Measurements from ENCODE around the gene PIP5K1B.
"Not testable (repeated sequence)": the region's sequence is repeated elsewhere in the genome, so short reads cannot be mapped to it uniquely, and the experiment has no call there.

Gene PIP5K1B

DNA sequence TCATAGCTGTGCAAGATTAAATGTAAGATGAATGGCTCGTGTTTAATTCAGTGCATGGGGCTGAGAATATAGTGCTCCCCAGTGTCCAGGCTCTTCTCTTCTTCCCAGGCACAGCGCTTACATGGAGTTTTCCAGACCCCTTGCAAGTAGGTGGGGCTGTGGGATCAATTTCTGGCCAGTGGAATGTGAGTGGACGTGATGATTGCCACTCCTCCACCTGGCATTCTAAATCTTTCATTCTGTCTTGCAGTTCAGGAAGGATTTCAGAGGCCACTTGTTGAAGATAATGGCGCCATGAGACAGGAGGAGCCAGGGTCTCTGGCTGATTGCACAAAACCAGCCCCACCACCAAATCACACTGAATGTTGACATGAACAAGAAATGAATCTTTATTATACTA, 7.2 kb upstream of the PIP5K1B start:
- DNase-seq (ENCODE audit: low read depth), result no peak
- no peak overlapping the region for H3K4me3 ChIP-seq (ENCODE audit: low read depth, low read length)
- TF ChIP-seq, protein P1, sequence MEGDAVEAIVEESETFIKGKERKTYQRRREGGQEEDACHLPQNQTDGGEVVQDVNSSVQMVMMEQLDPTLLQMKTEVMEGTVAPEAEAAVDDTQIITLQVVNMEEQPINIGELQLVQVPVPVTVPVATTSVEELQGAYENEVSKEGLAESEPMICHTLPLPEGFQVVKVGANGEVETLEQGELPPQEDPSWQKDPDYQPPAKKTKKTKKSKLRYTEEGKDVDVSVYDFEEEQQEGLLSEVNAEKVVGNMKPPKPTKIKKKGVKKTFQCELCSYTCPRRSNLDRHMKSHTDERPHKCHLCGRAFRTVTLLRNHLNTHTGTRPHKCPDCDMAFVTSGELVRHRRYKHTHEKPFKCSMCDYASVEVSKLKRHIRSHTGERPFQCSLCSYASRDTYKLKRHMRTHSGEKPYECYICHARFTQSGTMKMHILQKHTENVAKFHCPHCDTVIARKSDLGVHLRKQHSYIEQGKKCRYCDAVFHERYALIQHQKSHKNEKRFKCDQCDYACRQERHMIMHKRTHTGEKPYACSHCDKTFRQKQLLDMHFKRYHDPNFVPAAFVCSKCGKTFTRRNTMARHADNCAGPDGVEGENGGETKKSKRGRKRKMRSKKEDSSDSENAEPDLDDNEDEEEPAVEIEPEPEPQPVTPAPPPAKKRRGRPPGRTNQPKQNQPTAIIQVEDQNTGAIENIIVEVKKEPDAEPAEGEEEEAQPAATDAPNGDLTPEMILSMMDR (IDR thresholded peaks at IDR 0.05; ENCODE audit: insufficient read depth, low read depth, low read length, missing control alignments), result no peak

DNA sequence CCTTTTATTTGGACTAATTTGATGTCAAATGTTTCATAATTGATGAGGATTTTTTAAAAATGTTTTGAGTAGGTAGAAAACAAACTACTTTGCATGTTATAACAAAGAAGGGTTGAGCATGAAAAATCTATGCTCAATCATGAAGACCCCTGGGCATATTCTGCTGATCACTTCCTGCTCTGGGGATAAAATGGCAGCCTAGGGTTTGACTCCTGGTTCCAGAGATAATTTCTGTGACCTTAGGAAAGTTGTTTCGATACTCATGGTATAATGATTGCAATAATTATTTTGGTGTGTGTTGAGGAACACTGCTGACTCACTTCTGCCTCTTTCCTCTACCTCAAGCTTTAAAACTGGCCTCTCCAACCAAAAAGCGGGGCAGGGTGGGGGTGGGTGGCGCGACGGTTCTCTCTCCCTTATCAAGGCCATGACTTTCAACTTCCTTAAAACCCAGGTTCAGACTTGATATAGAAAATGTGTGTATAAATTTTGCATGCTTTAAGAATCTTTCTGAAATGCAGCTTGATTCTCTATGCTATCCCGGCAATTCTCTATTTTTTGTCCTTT, 6.0 kb upstream of the PIP5K1B start:
- DNase-seq (ENCODE audit: low read depth), result no peak
- TF ChIP-seq, protein P1 (IDR thresholded peaks at IDR 0.05; ENCODE audit: insufficient read depth, low read depth, low read length, missing control alignments), result no peak
- H3K4me3 ChIP-seq (ENCODE audit: low read depth, low read length), result no peak overlapping the region

DNA sequence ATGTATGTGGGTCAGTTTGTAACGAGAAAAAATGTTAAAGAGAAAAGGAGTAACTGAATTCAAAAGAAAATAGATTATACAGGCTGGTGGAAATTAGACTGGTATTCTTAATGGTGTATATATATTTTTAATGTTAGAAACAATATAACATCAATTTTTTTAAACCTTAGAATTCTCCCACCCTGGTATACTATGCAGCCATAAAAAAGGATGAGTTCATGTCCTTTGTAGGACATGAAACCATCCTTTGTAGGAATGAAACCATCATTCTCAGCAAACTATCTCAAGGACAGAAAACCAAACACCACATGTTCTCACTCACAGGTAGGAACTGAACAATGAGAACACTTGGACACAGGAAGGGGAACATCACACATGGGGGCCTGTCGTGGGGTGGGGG, 5.4 kb upstream of the PIP5K1B start:
- H3K4me3 ChIP-seq (ENCODE audit: low read depth, low read length); DNase-seq (ENCODE audit: low read depth): not testable (repeated sequence)

DNA sequence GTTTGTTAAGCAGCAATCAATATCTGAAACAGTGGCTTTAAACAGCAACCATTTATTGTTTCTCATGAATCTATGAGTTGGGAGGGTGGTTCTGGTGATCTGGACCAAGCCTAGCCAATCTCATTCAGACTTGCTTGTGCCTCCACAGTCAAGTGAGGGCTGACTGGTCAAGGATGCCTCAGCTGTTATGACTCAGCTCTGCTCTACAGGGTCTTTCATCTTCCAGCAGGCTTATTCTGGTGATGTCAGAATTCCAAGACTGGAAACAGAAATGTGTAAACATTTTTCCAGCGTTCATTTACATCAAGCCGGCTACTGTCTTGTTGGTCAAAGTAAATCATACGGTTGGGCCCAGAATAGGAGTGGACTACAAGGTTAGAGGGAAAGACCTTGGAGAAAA, 2.5 kb upstream of the PIP5K1B start:
- TF ChIP-seq, protein P1 (IDR thresholded peaks at IDR 0.05; ENCODE audit: insufficient read depth, low read depth, low read length, missing control alignments), result no peak
- H3K4me3 ChIP-seq (ENCODE audit: low read depth, low read length), result no peak overlapping the region
- no peak for DNase-seq (ENCODE audit: low read depth)

DNA sequence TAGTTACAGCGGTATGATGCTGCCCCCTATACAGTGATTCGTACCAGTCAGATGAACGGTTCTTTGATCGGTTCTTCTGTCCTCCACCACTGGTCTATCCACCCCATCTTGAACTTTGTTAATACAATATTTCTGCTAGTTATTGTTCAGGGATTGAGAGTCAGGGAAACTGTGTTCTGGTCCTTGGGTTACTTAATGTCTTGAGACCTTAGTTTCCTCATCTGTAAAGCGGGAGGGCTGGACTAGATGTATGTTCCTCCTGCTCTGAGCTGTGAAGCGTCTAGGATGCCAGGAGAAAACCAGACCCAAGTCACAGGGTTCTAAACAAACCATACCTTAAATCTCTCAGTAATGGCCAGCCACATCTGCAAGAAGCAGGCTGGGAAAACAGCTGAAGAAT, 1.4 kb upstream of the PIP5K1B start:
- H3K4me3 ChIP-seq (ENCODE audit: low read depth, low read length), result no peak overlapping the region
- TF ChIP-seq, protein P1 (IDR thresholded peaks at IDR 0.05; ENCODE audit: insufficient read depth, low read depth, low read length, missing control alignments), result no peak
- DNase-seq (ENCODE audit: low read depth), result no peak

DNA sequence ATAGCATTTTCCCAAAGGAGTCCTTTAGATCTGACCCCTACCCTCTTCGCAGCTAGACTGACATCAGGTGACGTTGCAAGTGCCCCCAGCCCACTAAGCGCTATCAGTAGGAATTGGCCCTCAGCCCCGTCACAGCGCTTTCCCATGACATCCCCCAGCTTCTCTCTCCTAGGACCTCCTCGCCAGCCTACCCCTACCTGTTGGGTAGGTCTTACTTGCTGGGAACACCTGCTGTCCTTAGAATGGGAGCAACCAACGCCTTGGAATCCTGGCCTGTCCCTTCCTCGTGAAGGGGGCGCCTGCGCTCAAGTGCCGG, 584 bp upstream of the PIP5K1B start:
- peak overlapping the region; percentile 71 for H3K4me3 ChIP-seq (ENCODE audit: low read depth, low read length)
- no peak for DNase-seq (ENCODE audit: low read depth)
- TF ChIP-seq, protein P1 (IDR thresholded peaks at IDR 0.05; ENCODE audit: insufficient read depth, low read depth, low read length, missing control alignments), result no peak

DNA sequence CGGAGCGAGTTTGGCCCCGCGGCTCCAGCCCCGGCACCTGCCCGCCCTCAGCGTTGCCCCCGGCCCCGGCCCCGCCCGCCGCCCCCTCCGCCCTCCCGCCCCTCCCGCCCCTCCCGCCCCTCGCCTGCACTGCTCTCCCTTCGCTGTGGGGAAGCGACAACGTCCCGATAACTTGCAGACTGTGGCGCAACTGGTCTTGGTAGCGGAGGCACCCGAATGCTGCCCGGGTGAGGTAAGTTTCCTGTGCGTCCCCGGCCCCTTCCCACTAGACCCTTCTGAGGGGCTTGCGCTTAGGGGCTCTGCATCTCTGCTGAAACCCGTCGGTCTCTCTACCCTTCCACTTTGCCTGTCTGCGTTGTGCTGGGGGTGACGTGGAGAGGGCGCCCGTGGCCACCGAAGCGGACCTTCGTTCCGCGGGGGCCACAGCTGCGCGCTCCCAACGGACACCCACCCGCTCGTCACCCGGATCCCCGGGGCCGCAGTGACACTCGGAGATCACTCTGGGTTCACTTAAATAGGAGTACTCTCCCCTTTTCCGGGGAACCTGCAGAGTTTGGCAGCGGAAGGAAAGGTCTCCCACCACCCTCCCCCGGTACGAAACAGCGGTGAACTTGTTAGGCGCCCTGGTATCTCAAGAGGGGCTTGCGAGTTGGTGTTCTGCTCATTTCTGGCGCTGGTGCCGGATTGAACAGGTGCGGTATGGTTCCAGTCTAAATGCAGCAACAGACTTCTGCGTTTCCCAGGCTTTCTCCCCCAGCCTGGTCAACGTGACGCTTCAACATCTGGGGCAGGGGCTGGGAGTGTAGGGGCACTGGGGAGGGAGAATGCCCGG, 707 bp downstream of the PIP5K1B start:
- peak; percentile 57 for DNase-seq (ENCODE audit: low read depth)
- TF ChIP-seq, protein P1 (IDR thresholded peaks at IDR 0.05; ENCODE audit: insufficient read depth, low read depth, low read length, missing control alignments), result no peak
- peak overlapping the region; percentile 77 for H3K4me3 ChIP-seq (ENCODE audit: low read depth, low read length)

Measured in GM12865 (cell line).